ENCODE measurements around the gene FATE1. TPM values are rescaled to one million over a fixed set of nuclear protein-coding genes. Genes with fewer than 3 reads are reported as not detected.

The FATE1 gene
- total and polyA plus RNA-seq, 2 of the 13 experiments (the other 11 are each of a cell fraction or from before 2014, with no cell fraction given), result not detected

DNA sequence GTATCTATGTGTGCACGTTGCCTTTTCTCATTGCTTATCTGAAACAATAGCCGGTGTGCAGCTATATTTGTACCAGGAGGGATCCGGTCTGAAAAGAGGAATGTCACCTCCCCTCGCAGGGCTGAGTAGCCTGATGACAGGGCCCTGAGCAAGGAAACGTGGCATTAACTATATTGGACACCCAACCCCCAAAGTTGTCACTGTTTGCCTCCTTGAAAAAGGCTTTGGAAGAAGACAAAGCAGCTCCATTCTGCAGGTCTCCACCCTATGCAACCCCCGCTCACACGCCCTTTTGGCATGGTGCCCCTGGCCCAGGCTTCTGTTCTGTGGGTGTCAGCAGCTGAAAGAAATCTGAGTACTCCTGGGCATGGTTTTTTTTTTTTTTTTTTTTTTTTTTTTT, 12.3 kb upstream of the FATE1 start:
- H2AFZ ChIP-seq (ENCODE audit: low read length), result no peak overlapping the region
- no peak overlapping the region for H3K4me3 ChIP-seq (replicated peaks in 1 of 3; ENCODE audit: insufficient read depth in 1 of 3, low read depth in 2 of 3, low read length in 3 of 3)
- no peak for ATAC-seq
- H3K9me3 ChIP-seq (ENCODE audit: low read length), result no peaks in the 10 kb centered on the region
- no peaks in the 10 kb centered on the region for H4K20me1 ChIP-seq (ENCODE audit: insufficient read depth, low read length)
- 8% methylated on average over 2 of the region's 7 CpGs for WGBS (ENCODE audit: low lambda C conversion rate)
- in situ Hi-C loops (cut with HindIII; ENCODE audit: extremely low pct_ligation_motif_present, low pct_unique_long_range_greater_than_20kb), result no loop called here
- H3K27ac ChIP-seq (ENCODE audit: extremely low read length, insufficient read depth, low read length), result no peak overlapping the region
- no peak for FAIRE-seq
- no peaks in the 10 kb centered on the region for H3K4me1 ChIP-seq (ENCODE audit: insufficient read depth, low read length)
- H3K79me2 ChIP-seq (ENCODE audit: insufficient read depth, low read length), result no peaks in the 10 kb centered on the region
- ChIA-PET POLR2A (no interaction called here), CTCF (ENCODE audit: low intra/inter-chr PET ratio, low total read pairs) (no interaction called here)
- intact Hi-C loops (cut with micrococcal nuclease; ENCODE audit: unreplicated experiment), result no loop called here
- BruUV-seq (replicated peaks), result no TSS peak
- H3K36me3 ChIP-seq (replicated peaks in 1 of 2; ENCODE audit: control insufficient read depth in 1 of 2, insufficient read depth in 2 of 2, low read length in 2 of 2), result no peaks in the 10 kb centered on the region
- no peak overlapping the region for H3K4me2 ChIP-seq (ENCODE audit: low read depth, low read length)
- H3K27me3 ChIP-seq (ENCODE audit: control insufficient read depth in 1 of 2, insufficient read depth in 2 of 2, low read length in 2 of 2), result no peaks in the 10 kb centered on the region; a peak in 1 of 5 replicates
- H3K9ac ChIP-seq (ENCODE audit: insufficient read depth, low read depth, low read length), result no peak overlapping the region
- DNase-seq (ENCODE audit: low spot score), result no peak
- TF ChIP-seq ZNF646 (CRISPR knock-in tag; IDR thresholded peaks at IDR 0.05), result no peak
- TF ChIP-seq EZH2 (conservative IDR thresholded peaks at IDR 0.05; ENCODE audit: low read depth, low read length), result no peak
- TF ChIP-seq IRX3 (CRISPR knock-in tag; IDR thresholded peaks at IDR 0.05; ENCODE audit: borderline replicate concordance, low read depth), result no peak
- TF ChIP-seq HIC2 (CRISPR knock-in tag; IDR thresholded peaks at IDR 0.05; ENCODE audit: low read depth), result no peak
- TF ChIP-seq ZNF710 (CRISPR knock-in tag; IDR thresholded peaks at IDR 0.05; ENCODE audit: borderline replicate concordance), result no peak
- TF ChIP-seq SNRNP70 (IDR thresholded peaks at IDR 0.05; ENCODE audit: low read depth, low read length), result no peak
- no peak for TF ChIP-seq RFX5 (IDR thresholded peaks at IDR 0.05; ENCODE audit: low read depth, low read length)
- no peak for TF ChIP-seq DPF2 (CRISPR knock-in tag; IDR thresholded peaks at IDR 0.05; ENCODE audit: borderline replicate concordance, low read depth)
- no peak for TF ChIP-seq ATF7 (IDR thresholded peaks at IDR 0.05)
- no peak for TF ChIP-seq ATF7 (CRISPR knock-in tag; IDR thresholded peaks at IDR 0.05)
- TF ChIP-seq, protein P1, sequence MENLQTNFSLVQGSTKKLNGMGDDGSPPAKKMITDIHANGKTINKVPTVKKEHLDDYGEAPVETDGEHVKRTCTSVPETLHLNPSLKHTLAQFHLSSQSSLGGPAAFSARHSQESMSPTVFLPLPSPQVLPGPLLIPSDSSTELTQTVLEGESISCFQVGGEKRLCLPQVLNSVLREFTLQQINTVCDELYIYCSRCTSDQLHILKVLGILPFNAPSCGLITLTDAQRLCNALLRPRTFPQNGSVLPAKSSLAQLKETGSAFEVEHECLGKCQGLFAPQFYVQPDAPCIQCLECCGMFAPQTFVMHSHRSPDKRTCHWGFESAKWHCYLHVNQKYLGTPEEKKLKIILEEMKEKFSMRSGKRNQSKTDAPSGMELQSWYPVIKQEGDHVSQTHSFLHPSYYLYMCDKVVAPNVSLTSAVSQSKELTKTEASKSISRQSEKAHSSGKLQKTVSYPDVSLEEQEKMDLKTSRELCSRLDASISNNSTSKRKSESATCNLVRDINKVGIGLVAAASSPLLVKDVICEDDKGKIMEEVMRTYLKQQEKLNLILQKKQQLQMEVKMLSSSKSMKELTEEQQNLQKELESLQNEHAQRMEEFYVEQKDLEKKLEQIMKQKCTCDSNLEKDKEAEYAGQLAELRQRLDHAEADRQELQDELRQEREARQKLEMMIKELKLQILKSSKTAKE (CRISPR knock-in tag; IDR thresholded peaks at IDR 0.05; ENCODE audit: borderline replicate concordance), result no peak
- no peak for TF ChIP-seq NCOR1 (IDR thresholded peaks at IDR 0.05; ENCODE audit: borderline replicate concordance, low read length)
